Adipose tissue (tissue), 3 donors: ENCODE results near the gene DGLUCY. TPM values are rescaled to one million over a fixed set of nuclear protein-coding genes. Genes with fewer than 3 reads are reported as not detected.
"Not testable (repeated sequence)": the region's sequence is repeated elsewhere in the genome, so short reads cannot be mapped to it uniquely, and the experiment has no call there.

Experiments used
- H3K27ac ChIP-seq: one replicate; pipeline ENCODE4 v1.5.1; 2013; ENCODE audit warnings: low read depth, low read length
- WGBS, 3 donors: extraction: QIAGEN DNeasy Blood & Tissue Kit; methylation state at CpG; one replicate each; pipeline ENCODE4 v1.1.7; 2013; 5-methylcytosine and 5-hydroxymethylcytosine counted together
- polyA plus RNA-seq, 3 donors: library from polyadenylated mRNA; stranded (reverse); fragments of 200-250 nt; gene quantifications; one replicate each; pipeline ENCODE4 v1.2.3, GENCODE V29; 2013
- donor health status: healthy with polysubstance abuse.
- donor health status: Bipolar disorder and iron deficiency.
- donor health status: healthy.

DGLUCY gene
- polyA plus RNA-seq = 10 to 100 TPM; 11.7 to 26.8 (median 19.6) TPM

- WGBS, 3 donors = 1 to 2% (median 1%) methylated on average over 5 of the region's 5 CpGs
- peak within 1 kb of the TSS; percentile 78 for H3K27ac ChIP-seq
Measured at GRCh38 chr14:91113829-91114078, at the start of gene DGLUCY. Gene DGLUCY, plus strand, starts transcription at chr14:91114073. Its CDS starts 46,222 bp downstream, at chr14:91160295.

GRCh38 chr14:91065266-91065665, 48.6 kb upstream of the DGLUCY start:
- WGBS, 3 donors = 57 to 74% (median 73%) methylated on average over 3 of the region's 3 CpGs

GRCh38 chr14:91067186-91067585, 46.7 kb upstream of the DGLUCY start:
- 70 to 88% (median 81%) methylated on average over 1 of the region's 1 CpG for WGBS, 3 donors
- no peak overlapping the region for H3K27ac ChIP-seq

More at GRCh38 chr14:91065266-91065665, 48.6 kb upstream of the DGLUCY start:
- H3K27ac ChIP-seq = no peak overlapping the region

GRCh38 chr14:91068642-91069041, 45.2 kb upstream of the DGLUCY start:
- 74 to 79% (median 76%) methylated on average over 2 of the region's 2 CpGs for WGBS, 3 donors
- no peak overlapping the region for H3K27ac ChIP-seq

- H3K27ac ChIP-seq = no peak overlapping the region
Measured at GRCh38 chr14:91070572-91070971, 43.3 kb upstream of the DGLUCY start.

- 71 to 89% (median 77%) methylated on average over 5 of the region's 5 CpGs for WGBS, 3 donors
- H3K27ac ChIP-seq = no peak overlapping the region
Measured at GRCh38 chr14:91075553-91075952, 38.3 kb upstream of the DGLUCY start.

GRCh38 chr14:91078095-91078737, 35.7 kb upstream of the DGLUCY start:
- 88 to 93% (median 91%) methylated on average over 9 of the region's 9 CpGs for WGBS, 3 donors
- no peak overlapping the region for H3K27ac ChIP-seq

GRCh38 chr14:91080071-91080470, 33.8 kb upstream of the DGLUCY start:
- WGBS, 3 donors = 90 to 95% (median 95%) methylated on average over 6 of the region's 6 CpGs
- H3K27ac ChIP-seq = no peak overlapping the region

GRCh38 chr14:91082282-91082681, 31.6 kb upstream of the DGLUCY start:
- WGBS, 3 donors = 68 to 95% (median 82%) methylated on average over 3 of the region's 3 CpGs

GRCh38 chr14:91084516-91084915, 29.4 kb upstream of the DGLUCY start:
- 74 to 76% (median 75%) methylated on average over 2 of the region's 2 CpGs for whole genome bisulfite sequencing, 3 donors

More at GRCh38 chr14:91082282-91082681, 31.6 kb upstream of the DGLUCY start:
- no peak overlapping the region for H3K27ac ChIP-seq

GRCh38 chr14:91087470-91087869, 26.4 kb upstream of the DGLUCY start:
- 51 to 68% (median 61%) methylated on average over 5 of the region's 5 CpGs for WGBS, 3 donors
- not testable (repeated sequence) for H3K27ac ChIP-seq

More at GRCh38 chr14:91084516-91084915, 29.4 kb upstream of the DGLUCY start:
- no peak overlapping the region for H3K27ac ChIP-seq

GRCh38 chr14:91088585-91089235, 25.2 kb upstream of the DGLUCY start:
- 72 to 86% (median 72%) methylated on average over 5 of the region's 5 CpGs for WGBS, 3 donors
- no peak overlapping the region for H3K27ac ChIP-seq

- no peak overlapping the region for H3K27ac ChIP-seq
- WGBS, 3 donors = 84 to 87% (median 85%) methylated on average over 7 of the region's 7 CpGs
Measured at GRCh38 chr14:91089958-91090535, 23.8 kb upstream of the DGLUCY start.

- WGBS, 3 donors = 73 to 97% (median 89%) methylated on average over 1 of the region's 1 CpG
- no peak overlapping the region for H3K27ac ChIP-seq
Measured at GRCh38 chr14:91090743-91091142, 23.1 kb upstream of the DGLUCY start.

GRCh38 chr14:91092073-91092472, 21.8 kb upstream of the DGLUCY start:
- no peak overlapping the region for H3K27ac ChIP-seq
- WGBS, 3 donors = 92 to 95% (median 92%) methylated on average over 3 of the region's 3 CpGs

- WGBS, 3 donors = 92 to 98% (median 97%) methylated on average over 14 of the region's 14 CpGs
- H3K27ac ChIP-seq = not testable (repeated sequence)
Measured at GRCh38 chr14:91093743-91094472, 20.0 kb upstream of the DGLUCY start.

- WGBS, 3 donors = 91 to 96% (median 95%) methylated on average over 4 of the region's 4 CpGs
- H3K27ac ChIP-seq = no peak overlapping the region
Measured at GRCh38 chr14:91094772-91095171, 19.1 kb upstream of the DGLUCY start.

- H3K27ac ChIP-seq = no peak overlapping the region
- 77 to 90% (median 86%) methylated on average over 8 of the region's 8 CpGs for WGBS, 3 donors
Measured at GRCh38 chr14:91095178-91095577, 18.7 kb upstream of the DGLUCY start.

- WGBS, 3 donors = 80 to 98% (median 96%) methylated on average over 5 of the region's 5 CpGs
- not testable (repeated sequence) for H3K27ac ChIP-seq
Measured at GRCh38 chr14:91097657-91098056, 16.2 kb upstream of the DGLUCY start.
